ENCODE results near the gene TLL2.

DNA sequence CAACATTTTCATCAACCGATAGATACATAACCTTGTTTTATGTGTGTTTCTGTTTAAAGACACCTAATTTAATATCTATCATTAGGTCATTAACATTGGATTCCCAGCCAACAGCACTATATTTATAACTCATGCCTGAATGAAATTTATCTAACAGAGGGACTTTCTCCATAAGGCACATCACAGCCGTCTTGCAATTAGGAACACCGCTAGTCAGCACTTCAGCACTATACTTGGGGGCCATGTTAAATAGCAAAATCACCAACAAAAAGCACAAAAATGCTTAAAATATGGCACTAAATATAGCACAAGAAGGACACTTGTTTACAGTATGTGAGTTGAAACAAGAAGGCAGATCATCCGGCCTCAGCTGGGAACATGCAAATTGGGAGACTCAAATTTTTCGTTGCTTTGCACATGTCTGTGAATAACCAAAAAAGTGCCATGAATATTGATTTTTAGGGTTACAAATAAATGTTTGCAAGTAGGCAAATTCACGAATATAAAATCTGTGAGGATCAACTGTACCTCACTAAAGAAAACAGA lies 51.0 kb downstream of the TLL2 start:
- TF ChIP-seq EZH2 (optimal IDR thresholded peaks at IDR 0.05; ENCODE audit: low read depth, low read length) (no peak), EZH2phosphoT487 (IDR thresholded peaks at IDR 0.05; ENCODE audit: low read length) (no peak)
- TF ChIP-seq, protein P1, sequence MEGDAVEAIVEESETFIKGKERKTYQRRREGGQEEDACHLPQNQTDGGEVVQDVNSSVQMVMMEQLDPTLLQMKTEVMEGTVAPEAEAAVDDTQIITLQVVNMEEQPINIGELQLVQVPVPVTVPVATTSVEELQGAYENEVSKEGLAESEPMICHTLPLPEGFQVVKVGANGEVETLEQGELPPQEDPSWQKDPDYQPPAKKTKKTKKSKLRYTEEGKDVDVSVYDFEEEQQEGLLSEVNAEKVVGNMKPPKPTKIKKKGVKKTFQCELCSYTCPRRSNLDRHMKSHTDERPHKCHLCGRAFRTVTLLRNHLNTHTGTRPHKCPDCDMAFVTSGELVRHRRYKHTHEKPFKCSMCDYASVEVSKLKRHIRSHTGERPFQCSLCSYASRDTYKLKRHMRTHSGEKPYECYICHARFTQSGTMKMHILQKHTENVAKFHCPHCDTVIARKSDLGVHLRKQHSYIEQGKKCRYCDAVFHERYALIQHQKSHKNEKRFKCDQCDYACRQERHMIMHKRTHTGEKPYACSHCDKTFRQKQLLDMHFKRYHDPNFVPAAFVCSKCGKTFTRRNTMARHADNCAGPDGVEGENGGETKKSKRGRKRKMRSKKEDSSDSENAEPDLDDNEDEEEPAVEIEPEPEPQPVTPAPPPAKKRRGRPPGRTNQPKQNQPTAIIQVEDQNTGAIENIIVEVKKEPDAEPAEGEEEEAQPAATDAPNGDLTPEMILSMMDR (IDR thresholded peaks at IDR 0.05; ENCODE audit: low read length), result no peak
